ENCODE results near the gene ZNHIT2.

Gene ZNHIT2

GRCh38 chr11:65147352-65148075, 30.0 kb upstream of the ZNHIT2 start:
- Mint-ChIP-seq H3K4me3 (no peak overlapping the region), H3K4me1 (peaks cover 16% of the 10 kb centered on the region), H3K27ac (no peak overlapping the region), H3K9me3 (no peaks in the 10 kb centered on the region), H3K27me3 (peaks cover 6% of the 10 kb centered on the region), H3K36me3 (ENCODE audit: low read depth) (no peaks in the 10 kb centered on the region)
- ATAC-seq (no peak), DNase-seq (no peak)

GRCh38 chr11:65141896-65142494, 24.5 kb upstream of the ZNHIT2 start:
- Mint-ChIP-seq H3K27me3 (peaks cover 2% of the 10 kb centered on the region), H3K4me3 (no peak overlapping the region), H3K36me3 (ENCODE audit: low read depth) (no peaks in the 10 kb centered on the region), H3K4me1 (peaks cover 5% of the 10 kb centered on the region), H3K9me3 (no peaks in the 10 kb centered on the region), H3K27ac (no peak overlapping the region)
- DNase-seq: no peak
- no peak for ATAC-seq

GRCh38 chr11:65136515-65137096, 19.1 kb upstream of the ZNHIT2 start:
- Mint-ChIP-seq H3K27ac (peak overlapping the region; percentile 81), H3K4me1 (peaks cover 29% of the 10 kb centered on the region), H3K9me3 (no peaks in the 10 kb centered on the region), H3K27me3 (no peaks in the 10 kb centered on the region), H3K36me3 (ENCODE audit: low read depth) (peaks cover 7% of the 10 kb centered on the region), H3K4me3 (peak overlapping the region; percentile 96)
- no peak for DNase-seq
- no peak for ATAC-seq

GRCh38 chr11:65135633-65136145, 18.2 kb upstream of the ZNHIT2 start:
- no peak for DNase-seq
- peak overlapping the region; percentile 96 for H3K4me3 Mint-ChIP-seq
- no peaks in the 10 kb centered on the region for H3K27me3 Mint-ChIP-seq

GRCh38 chr11:65134952-65135632, 17.6 kb upstream of the ZNHIT2 start:
- Mint-ChIP-seq H3K4me3 (peak overlapping the region; percentile 96), H3K9me3 (no peaks in the 10 kb centered on the region), H3K36me3 (ENCODE audit: low read depth) (peaks cover 12% of the 10 kb centered on the region), H3K27me3 (no peaks in the 10 kb centered on the region), H3K27ac (peak overlapping the region; percentile 99), H3K4me1 (peaks cover 33% of the 10 kb centered on the region)
- peak; percentile 89 for ATAC-seq
- peak; percentile 75 for DNase-seq

More at GRCh38 chr11:65135633-65136145, 18.2 kb upstream of the ZNHIT2 start:
- H3K27ac Mint-ChIP-seq: peak overlapping the region; percentile 99
- H3K36me3 Mint-ChIP-seq (ENCODE audit: low read depth): peaks cover 12% of the 10 kb centered on the region
- H3K9me3 Mint-ChIP-seq: no peaks in the 10 kb centered on the region
- peaks cover 33% of the 10 kb centered on the region for H3K4me1 Mint-ChIP-seq
- no peak for ATAC-seq

- peak within 1 kb of the TSS; percentile 96 for H3K4me3 Mint-ChIP-seq
- ATAC-seq (peak; percentile 84), DNase-seq (peak; percentile 93)
- no peaks in the 10 kb centered on the region for H3K9me3 Mint-ChIP-seq
- H3K27ac Mint-ChIP-seq: peak within 1 kb of the TSS; percentile 99
- H3K4me1 Mint-ChIP-seq: peaks cover 33% of the 10 kb centered on the region
- peaks cover 12% of the 10 kb centered on the region for H3K36me3 Mint-ChIP-seq (ENCODE audit: low read depth)
- no peaks in the 10 kb centered on the region for H3K27me3 Mint-ChIP-seq
These were observed 16.9 kb upstream of the ZNHIT2 start, which contains the start of gene SYVN1 for GRCh38 chr11:65134240-65134951. Gene SYVN1 (minus strand): TSS chr11:65134519. CDS start chr11:65133601, 918 bp downstream.

- ATAC-seq: no peak
- Mint-ChIP-seq H3K4me1 (peaks cover 33% of the 10 kb centered on the region), H3K9me3 (no peaks in the 10 kb centered on the region), H3K4me3 (peak overlapping the region; percentile 96), H3K27ac (peak overlapping the region; percentile 99), H3K27me3 (no peaks in the 10 kb centered on the region), H3K36me3 (ENCODE audit: low read depth) (peaks cover 14% of the 10 kb centered on the region)
- DNase-seq: no peak
These were observed 16.2 kb upstream of the ZNHIT2 start for GRCh38 chr11:65133724-65134123.

GRCh38 chr11:65132988-65133700, 15.6 kb upstream of the ZNHIT2 start:
- H3K4me1 Mint-ChIP-seq: peaks cover 33% of the 10 kb centered on the region
- DNase-seq (peak; percentile 73), ATAC-seq (no peak)
- no peaks in the 10 kb centered on the region for H3K27me3 Mint-ChIP-seq
- H3K27ac Mint-ChIP-seq: peak overlapping the region; percentile 99
- H3K4me3 Mint-ChIP-seq: peak overlapping the region; percentile 96
- H3K9me3 Mint-ChIP-seq: no peaks in the 10 kb centered on the region
- H3K36me3 Mint-ChIP-seq (ENCODE audit: low read depth): peaks cover 14% of the 10 kb centered on the region

- DNase-seq (peak; percentile 10), ATAC-seq (no peak)
- Mint-ChIP-seq H3K4me3 (peak overlapping the region; percentile 96), H3K27ac (peak overlapping the region; percentile 99), H3K36me3 (ENCODE audit: low read depth) (peaks cover 15% of the 10 kb centered on the region), H3K27me3 (no peaks in the 10 kb centered on the region), H3K4me1 (peaks cover 33% of the 10 kb centered on the region), H3K9me3 (no peaks in the 10 kb centered on the region)
These were observed 14.9 kb upstream of the ZNHIT2 start for GRCh38 chr11:65132238-65132987.

- H3K9me3 Mint-ChIP-seq: no peaks in the 10 kb centered on the region
- no peak for ATAC-seq
- H3K4me1 Mint-ChIP-seq: peaks cover 35% of the 10 kb centered on the region
These were observed 14.4 kb upstream of the ZNHIT2 start for GRCh38 chr11:65131895-65132237.

GRCh38 chr11:65131417-65131776, 13.9 kb upstream of the ZNHIT2 start:
- no peak for DNase-seq
- H3K27ac Mint-ChIP-seq: no peak overlapping the region
- H3K27me3 Mint-ChIP-seq: no peaks in the 10 kb centered on the region
- H3K9me3 Mint-ChIP-seq: no peaks in the 10 kb centered on the region
- no peak for ATAC-seq
- H3K4me1 Mint-ChIP-seq: peaks cover 33% of the 10 kb centered on the region
- H3K4me3 Mint-ChIP-seq: no peak overlapping the region
- H3K36me3 Mint-ChIP-seq (ENCODE audit: low read depth): peaks cover 24% of the 10 kb centered on the region

More at GRCh38 chr11:65131895-65132237, 14.4 kb upstream of the ZNHIT2 start:
- H3K27me3 Mint-ChIP-seq: no peaks in the 10 kb centered on the region
- H3K36me3 Mint-ChIP-seq (ENCODE audit: low read depth): peaks cover 19% of the 10 kb centered on the region
- H3K4me3 Mint-ChIP-seq: peak overlapping the region; percentile 96
- H3K27ac Mint-ChIP-seq: peak overlapping the region; percentile 49
- DNase-seq: no peak

- H3K27me3 Mint-ChIP-seq: no peaks in the 10 kb centered on the region
- ATAC-seq (no peak), DNase-seq (peak; percentile 4)
- no peak overlapping the region for H3K4me3 Mint-ChIP-seq
- no peaks in the 10 kb centered on the region for H3K9me3 Mint-ChIP-seq
- peaks cover 25% of the 10 kb centered on the region for H3K36me3 Mint-ChIP-seq (ENCODE audit: low read depth)
- H3K27ac Mint-ChIP-seq: peak overlapping the region; percentile 20
- peaks cover 27% of the 10 kb centered on the region for H3K4me1 Mint-ChIP-seq
These were observed 13.3 kb upstream of the ZNHIT2 start for GRCh38 chr11:65130631-65131416.

All from activated naive CD8-positive, alpha-beta T cell treated with anti-CD3 and anti-CD28 coated beads, Interleukin-2, amount 50 U/mL, for 24 hours (primary cell).